ENCODE measurements around the gene POLR3H. TPM values are rescaled to one million over a fixed set of nuclear protein-coding genes. Genes with fewer than 3 reads are reported as not detected.
A peak's percentile ranks its signal among the peaks of the same experiment; 100 is the strongest.

Gene POLR3H
- total RNA-seq, 1 donor from 2014 or later, result 46.6 TPM

DNA sequence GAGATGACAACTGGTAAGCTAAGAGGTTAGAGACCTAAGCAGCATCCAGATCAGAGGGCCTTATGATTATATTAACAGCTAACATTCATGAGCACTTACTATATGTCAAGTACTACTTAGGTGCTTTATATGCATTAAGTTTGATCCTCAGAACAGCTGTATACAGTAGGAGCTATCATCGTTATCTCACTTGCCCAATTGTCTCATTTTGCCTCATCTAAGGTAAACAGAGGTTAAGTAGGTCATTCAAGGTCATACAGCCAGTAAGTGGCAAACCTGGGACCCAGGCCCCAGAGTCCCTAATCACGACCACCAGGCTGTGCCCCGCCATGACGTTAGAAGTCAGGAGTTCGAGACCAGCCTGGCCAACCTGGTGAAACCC, 4.6 kb upstream of the POLR3H start:
- H3K4me1 Mint-ChIP-seq (ENCODE audit: unreplicated experiment), result peaks cover 12% of the 10 kb centered on the region
- H3K27me3 Mint-ChIP-seq, result no peaks in the 10 kb centered on the region
- H3K27ac Mint-ChIP-seq, result no peak overlapping the region
- no peak for DNase-seq (ENCODE audit: extremely low spot score, unreplicated experiment)
- H3K4me3 Mint-ChIP-seq, result no peak overlapping the region
- H3K9me3 Mint-ChIP-seq, result no peaks in the 10 kb centered on the region
- H3K36me3 Mint-ChIP-seq, result no peaks in the 10 kb centered on the region
- no peak for TF ChIP-seq CTCF (conservative IDR thresholded peaks at IDR 0.05)

DNA sequence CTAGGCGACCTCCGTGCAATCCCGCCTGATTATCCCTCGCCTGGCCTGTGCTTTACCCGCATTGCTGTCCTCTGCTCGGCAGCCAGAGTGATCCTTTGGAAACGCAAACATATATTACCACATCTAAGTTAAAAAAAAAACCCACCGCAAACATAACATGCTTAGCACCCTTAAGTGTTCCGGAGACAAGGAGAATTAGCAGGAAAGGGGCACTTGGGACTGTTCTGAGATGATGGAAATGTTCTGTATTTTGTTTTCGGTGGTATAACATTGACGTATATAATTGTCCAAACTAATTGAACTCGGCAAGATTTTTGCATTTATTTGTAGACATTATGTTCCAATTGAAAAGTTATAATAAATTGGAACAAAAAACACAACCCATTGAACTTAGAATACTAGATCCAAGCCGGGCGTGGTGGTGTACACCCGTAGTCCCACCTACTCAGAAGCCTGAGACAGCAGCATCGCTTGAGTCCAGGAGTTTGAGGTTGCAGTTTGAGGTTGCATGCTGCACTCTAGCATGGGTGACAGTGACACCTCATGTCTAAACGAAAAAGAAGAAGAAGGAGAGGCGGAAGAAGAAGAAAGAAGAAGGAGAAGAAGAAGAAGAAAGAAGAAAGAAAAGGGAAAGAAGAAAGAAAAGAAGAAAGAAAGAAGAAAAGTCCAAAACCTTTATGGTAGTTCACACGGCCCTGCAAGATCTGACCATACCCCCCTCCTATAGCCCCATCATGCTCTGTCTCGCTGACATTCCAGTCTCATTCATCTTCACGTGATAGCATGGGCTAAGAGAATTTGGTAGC, 604 bp upstream of the POLR3H start:
- DNase-seq (ENCODE audit: extremely low spot score, unreplicated experiment), result no peak
- H3K9me3 Mint-ChIP-seq, result no peaks in the 10 kb centered on the region
- TF ChIP-seq CTCF (conservative IDR thresholded peaks at IDR 0.05), result no peak
- no peaks in the 10 kb centered on the region for H3K27me3 Mint-ChIP-seq
- H3K4me1 Mint-ChIP-seq (ENCODE audit: unreplicated experiment), result peaks cover 30% of the 10 kb centered on the region
- H3K4me3 Mint-ChIP-seq, result peak overlapping the region; percentile 99
- peak overlapping the region; percentile 95 for H3K27ac Mint-ChIP-seq
- peaks cover 3% of the 10 kb centered on the region for H3K36me3 Mint-ChIP-seq

GRCh38 chr22:41542224-41542623, 2.0 kb downstream of the POLR3H start:
- Mint-ChIP-seq H3K27ac (peak overlapping the region; percentile 70), H3K27me3 (no peaks in the 10 kb centered on the region), H3K36me3 (peaks cover 5% of the 10 kb centered on the region), H3K4me3 (peak overlapping the region; percentile 99), H3K9me3 (no peaks in the 10 kb centered on the region), H3K4me1 (ENCODE audit: unreplicated experiment) (peaks cover 30% of the 10 kb centered on the region)
- no peak for TF ChIP-seq CTCF (conservative IDR thresholded peaks at IDR 0.05)
- DNase-seq (ENCODE audit: extremely low spot score, unreplicated experiment), result no peak

GRCh38 chr22:41541484-41541883, 2.8 kb downstream of the POLR3H start:
- Mint-ChIP-seq H3K4me3 (peak overlapping the region; percentile 70), H3K9me3 (no peaks in the 10 kb centered on the region), H3K36me3 (peaks cover 8% of the 10 kb centered on the region), H3K27ac (peak overlapping the region; percentile 21), H3K27me3 (no peaks in the 10 kb centered on the region), H3K4me1 (ENCODE audit: unreplicated experiment) (peaks cover 30% of the 10 kb centered on the region)
- DNase-seq (ENCODE audit: extremely low spot score, unreplicated experiment), result no peak
- TF ChIP-seq CTCF (conservative IDR thresholded peaks at IDR 0.05), result no peak

DNA sequence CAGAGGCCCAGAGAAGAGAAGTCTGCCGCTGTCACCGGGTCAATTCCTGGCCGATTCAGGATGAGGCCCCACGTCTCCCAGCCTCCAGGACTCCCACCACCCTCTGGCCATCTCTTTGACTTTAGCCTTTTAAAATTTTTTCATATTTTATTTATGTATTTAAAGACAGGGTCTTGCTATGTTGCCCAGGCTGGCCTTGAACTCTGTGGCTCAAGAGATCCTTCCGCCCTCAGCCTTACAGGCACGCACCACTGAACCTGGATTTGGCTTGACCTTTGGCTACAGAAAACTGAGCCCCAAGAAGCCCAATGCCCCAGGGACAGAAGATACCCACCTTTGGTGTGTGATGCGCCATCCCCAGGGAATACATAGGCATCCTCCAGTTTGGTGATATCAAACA, 3.9 kb downstream of the POLR3H start:
- no peak for DNase-seq (ENCODE audit: extremely low spot score, unreplicated experiment)
- Mint-ChIP-seq H3K36me3 (peaks cover 8% of the 10 kb centered on the region), H3K4me3 (peak overlapping the region; percentile 49), H3K9me3 (no peaks in the 10 kb centered on the region), H3K27me3 (no peaks in the 10 kb centered on the region), H3K4me1 (ENCODE audit: unreplicated experiment) (peaks cover 30% of the 10 kb centered on the region), H3K27ac (peak overlapping the region; percentile 69)
- no peak for TF ChIP-seq CTCF (conservative IDR thresholded peaks at IDR 0.05)
